Measurements from ENCODE around the gene NDUFS7.
A peak's percentile ranks its signal among the peaks of the same experiment; 100 is the strongest.

NDUFS7 gene

DNA sequence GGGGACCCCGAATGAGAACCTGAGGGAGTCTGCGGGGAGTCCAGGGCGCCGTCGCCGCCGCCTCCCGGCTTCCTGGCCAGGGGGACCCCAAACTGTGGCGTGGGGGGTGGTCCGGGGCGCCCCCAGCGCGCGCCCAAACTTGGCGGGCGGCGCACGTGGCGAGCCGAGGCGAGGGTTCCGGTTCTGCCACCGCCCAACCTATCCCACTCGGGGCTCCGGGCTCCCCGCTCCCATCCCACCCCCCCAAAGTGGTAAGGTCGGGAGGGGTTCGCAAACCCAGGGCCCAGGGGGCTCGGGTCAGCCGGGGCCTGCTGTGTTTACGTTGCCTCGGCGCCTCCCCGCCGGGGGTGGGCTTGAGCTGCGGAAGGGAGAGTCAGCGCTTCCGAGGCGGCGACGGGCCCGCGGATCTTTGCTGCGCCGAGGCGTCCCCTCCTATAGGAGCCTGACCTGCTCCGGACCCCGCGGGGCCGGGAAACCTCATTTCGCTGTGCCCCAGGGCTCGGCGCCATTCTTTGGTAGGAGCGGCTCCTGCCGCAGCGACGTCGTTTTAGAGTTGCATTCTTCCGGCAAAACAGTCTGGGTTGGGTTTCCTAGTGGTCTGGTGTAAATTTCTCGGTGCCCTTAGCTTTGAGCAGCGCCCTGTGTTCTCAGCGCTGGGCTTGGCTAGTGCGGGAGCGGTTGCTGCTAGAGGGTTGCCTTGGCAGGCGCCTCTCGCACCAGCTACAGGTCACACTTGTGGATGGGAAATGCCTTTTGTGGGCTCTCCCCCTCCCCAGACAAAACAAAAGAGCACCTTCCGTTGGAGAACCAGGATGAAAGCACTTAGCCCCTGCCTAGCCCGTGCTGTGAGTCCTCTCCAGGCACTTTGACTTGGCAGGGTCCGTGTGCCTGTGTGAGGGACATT, 24.8 kb downstream of the NDUFS7 start:
- DNase-seq (ENCODE audit: insufficient read length) (peak; percentile 57), FAIRE-seq (peak; percentile 63)
- TF ChIP-seq POLR2A (IDR thresholded peaks at IDR 0.05; ENCODE audit: low read depth, low read length) (peak; percentile 7; the same call in 1 of the 2 replicates), TAF1 (IDR thresholded peaks at IDR 0.05; ENCODE audit: borderline replicate concordance, low read depth, low read length) (no peak; the same call in 1 of the 2 replicates)

- no peak for FAIRE-seq
- no peak for TF ChIP-seq POLR2AphosphoS5 (IDR thresholded peaks at IDR 0.05; ENCODE audit: low read depth, low read length)
- no peak for TF ChIP-seq TAF1 (IDR thresholded peaks at IDR 0.05; ENCODE audit: borderline replicate concordance, low read depth, low read length)
- TF ChIP-seq POLR2A (IDR thresholded peaks at IDR 0.05; ENCODE audit: low read depth, low read length), result no peak
- DNase-seq (ENCODE audit: insufficient read length), result no peak
Observed at GRCh38 chr19:1409204-1410005, 25.7 kb downstream of the NDUFS7 start.

- FAIRE-seq, result no peak
- DNase-seq (ENCODE audit: insufficient read length), result no peak
- no peak for TF ChIP-seq POLR2A (IDR thresholded peaks at IDR 0.05; ENCODE audit: low read depth, low read length)
- TF ChIP-seq POLR2AphosphoS5 (IDR thresholded peaks at IDR 0.05; ENCODE audit: low read depth, low read length), result no peak; the same call in 1 of the 2 replicates
Observed at GRCh38 chr19:1410136-1410786, 26.6 kb downstream of the NDUFS7 start.

DNA sequence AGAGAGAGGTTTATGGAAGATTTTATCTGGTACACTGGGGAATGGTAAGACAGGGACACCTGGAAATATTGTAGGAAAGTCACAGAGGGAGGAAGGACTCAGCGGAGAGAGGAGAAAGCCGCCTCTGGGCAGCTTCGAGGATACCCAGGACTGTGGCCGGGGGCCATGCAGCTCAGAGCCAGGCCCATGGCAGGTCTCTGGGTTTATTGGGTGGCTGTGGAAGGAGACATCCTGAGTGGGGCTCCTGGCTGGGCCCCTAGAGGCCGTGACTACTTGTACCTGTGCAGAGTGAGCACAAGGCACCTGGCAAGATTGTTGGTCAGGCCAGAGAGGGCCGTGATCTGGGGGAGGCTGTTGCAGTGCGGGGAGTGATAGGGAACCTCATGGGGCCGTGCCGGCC, 27.1 kb downstream of the NDUFS7 start:
- FAIRE-seq (no peak), DNase-seq (ENCODE audit: insufficient read length) (no peak)
- TF ChIP-seq POLR2A (IDR thresholded peaks at IDR 0.05; ENCODE audit: low read depth, low read length), result no peak
- TF ChIP-seq TAF1 (IDR thresholded peaks at IDR 0.05; ENCODE audit: borderline replicate concordance, low read depth, low read length), result no peak
- TF ChIP-seq POLR2AphosphoS5 (IDR thresholded peaks at IDR 0.05; ENCODE audit: low read depth, low read length), result no peak

GRCh38 chr19:1411255-1412191, 27.8 kb downstream of the NDUFS7 start:
- FAIRE-seq (no peak), DNase-seq (ENCODE audit: insufficient read length) (no peak)
- TF ChIP-seq POLR2AphosphoS5 (IDR thresholded peaks at IDR 0.05; ENCODE audit: low read depth, low read length) (no peak; the same call in 1 of the 2 replicates), TAF1 (IDR thresholded peaks at IDR 0.05; ENCODE audit: borderline replicate concordance, low read depth, low read length) (no peak), POLR2A (IDR thresholded peaks at IDR 0.05; ENCODE audit: low read depth, low read length) (no peak)

GRCh38 chr19:1412323-1412923, 28.7 kb downstream of the NDUFS7 start:
- TF ChIP-seq POLR2A (IDR thresholded peaks at IDR 0.05; ENCODE audit: low read depth, low read length), result no peak
- TF ChIP-seq POLR2AphosphoS5 (IDR thresholded peaks at IDR 0.05; ENCODE audit: low read depth, low read length), result no peak
- TF ChIP-seq TAF1 (IDR thresholded peaks at IDR 0.05; ENCODE audit: borderline replicate concordance, low read depth, low read length), result no peak
- FAIRE-seq (no peak), DNase-seq (ENCODE audit: insufficient read length) (no peak)

- DNase-seq (ENCODE audit: insufficient read length) (no peak), FAIRE-seq (no peak)
- TF ChIP-seq POLR2A (IDR thresholded peaks at IDR 0.05; ENCODE audit: low read depth, low read length) (0 out of 2 replicates have a peak, but pooled peaks have one; percentile 1), TAF1 (IDR thresholded peaks at IDR 0.05; ENCODE audit: borderline replicate concordance, low read depth, low read length) (no peak), POLR2AphosphoS5 (IDR thresholded peaks at IDR 0.05; ENCODE audit: low read depth, low read length) (no peak)
Observed at GRCh38 chr19:1412995-1413800, 29.5 kb downstream of the NDUFS7 start.

DNA sequence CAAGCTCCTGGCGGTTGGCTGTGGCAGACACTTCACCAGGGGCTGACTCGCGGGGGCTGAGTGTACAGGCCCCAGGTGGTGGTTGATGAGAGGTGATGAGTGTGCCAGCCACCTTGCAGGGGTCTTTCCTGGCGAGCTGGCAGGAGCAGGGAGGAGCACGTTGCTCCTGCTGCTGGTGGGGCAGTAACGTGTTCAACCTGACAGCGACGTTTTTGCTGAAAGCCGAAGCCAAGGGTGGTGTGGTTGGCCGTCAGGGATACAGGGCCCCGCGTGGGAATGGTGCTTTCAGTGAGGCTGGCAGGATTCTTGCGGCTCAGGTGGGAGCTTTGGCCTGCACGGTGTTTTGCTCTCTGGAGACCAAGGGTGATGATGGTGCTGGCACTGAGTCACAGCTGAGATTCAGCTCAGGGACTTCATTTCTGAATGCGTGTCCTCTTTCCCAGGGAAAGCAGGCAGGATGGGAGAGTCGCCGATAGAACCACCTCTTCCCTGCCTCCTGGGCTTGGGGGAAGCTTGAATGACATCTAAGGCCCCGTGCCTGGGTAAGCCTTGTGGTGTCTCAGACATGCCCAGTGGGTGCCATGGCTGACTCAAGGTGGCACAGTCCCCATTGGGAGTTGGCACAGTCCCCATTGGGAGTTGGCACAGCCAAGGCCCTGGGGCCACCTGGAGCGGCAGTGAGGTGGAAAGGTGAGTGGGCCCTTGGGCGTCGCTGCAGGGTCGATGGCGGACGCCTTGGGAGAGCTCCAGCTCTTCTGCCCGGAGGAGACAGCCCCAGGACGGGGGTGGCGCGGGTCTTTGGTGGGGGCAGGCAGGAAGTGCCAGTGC, 32.5 kb downstream of the NDUFS7 start:
- FAIRE-seq (no peak), DNase-seq (ENCODE audit: insufficient read length) (no peak)
- peak; percentile 30; the same call in 1 of the 2 replicates for TF ChIP-seq POLR2AphosphoS5 (IDR thresholded peaks at IDR 0.05; ENCODE audit: low read depth, low read length)
- TF ChIP-seq TAF1 (IDR thresholded peaks at IDR 0.05; ENCODE audit: borderline replicate concordance, low read depth, low read length), result no peak

GRCh38 chr19:1417145-1417544, 33.4 kb downstream of the NDUFS7 start:
- TF ChIP-seq POLR2AphosphoS5 (IDR thresholded peaks at IDR 0.05; ENCODE audit: low read depth, low read length), result peak; percentile 42; the same call in 1 of the 2 replicates
- no peak; the same call in 1 of the 2 replicates for TF ChIP-seq POLR2A (IDR thresholded peaks at IDR 0.05; ENCODE audit: low read depth, low read length)
- DNase-seq (ENCODE audit: insufficient read length) (no peak), FAIRE-seq (no peak)
